AG09309 (cell line): Measurements from ENCODE around the gene STARD3NL.
"Not testable (repeated sequence)": the region's sequence is repeated elsewhere in the genome, so short reads cannot be mapped to it uniquely, and the experiment has no call there.

Experiments used
- DNase-seq: peaks from one replicate; pipeline ENCODE4 v3.0.0-alpha.2; 2010; ENCODE audit warnings: low read depth
- H3K4me3 ChIP-seq: 2 replicates; pipeline ENCODE4 v1.5.1; 2011; ENCODE audit warnings: mild to moderate bottlenecking, low read depth, low read length, moderate library complexity; ENCODE audit not compliant: control insufficient read depth
- CTCF ChIP-seq: IDR thresholded peaks from 2 replicates; pipeline ENCODE4 v1.5.1; 2011; ENCODE audit warnings: mild to moderate bottlenecking, low read depth, low read length, inconsistent platforms; ENCODE audit not compliant: insufficient read depth, control insufficient read depth; ENCODE audit errors: missing control alignments

The STARD3NL gene

GRCh38 chr7:38229386-38229785 is 51.3 kb downstream of the STARD3NL start:
- no peak for TF ChIP-seq CTCF
- no peak overlapping the region for H3K4me3 ChIP-seq
- peak; percentile 8 for DNase-seq

- TF ChIP-seq CTCF = no peak
- DNase-seq = no peak
These were observed 52.0 kb downstream of the STARD3NL start for GRCh38 chr7:38229884-38230642.

DNA sequence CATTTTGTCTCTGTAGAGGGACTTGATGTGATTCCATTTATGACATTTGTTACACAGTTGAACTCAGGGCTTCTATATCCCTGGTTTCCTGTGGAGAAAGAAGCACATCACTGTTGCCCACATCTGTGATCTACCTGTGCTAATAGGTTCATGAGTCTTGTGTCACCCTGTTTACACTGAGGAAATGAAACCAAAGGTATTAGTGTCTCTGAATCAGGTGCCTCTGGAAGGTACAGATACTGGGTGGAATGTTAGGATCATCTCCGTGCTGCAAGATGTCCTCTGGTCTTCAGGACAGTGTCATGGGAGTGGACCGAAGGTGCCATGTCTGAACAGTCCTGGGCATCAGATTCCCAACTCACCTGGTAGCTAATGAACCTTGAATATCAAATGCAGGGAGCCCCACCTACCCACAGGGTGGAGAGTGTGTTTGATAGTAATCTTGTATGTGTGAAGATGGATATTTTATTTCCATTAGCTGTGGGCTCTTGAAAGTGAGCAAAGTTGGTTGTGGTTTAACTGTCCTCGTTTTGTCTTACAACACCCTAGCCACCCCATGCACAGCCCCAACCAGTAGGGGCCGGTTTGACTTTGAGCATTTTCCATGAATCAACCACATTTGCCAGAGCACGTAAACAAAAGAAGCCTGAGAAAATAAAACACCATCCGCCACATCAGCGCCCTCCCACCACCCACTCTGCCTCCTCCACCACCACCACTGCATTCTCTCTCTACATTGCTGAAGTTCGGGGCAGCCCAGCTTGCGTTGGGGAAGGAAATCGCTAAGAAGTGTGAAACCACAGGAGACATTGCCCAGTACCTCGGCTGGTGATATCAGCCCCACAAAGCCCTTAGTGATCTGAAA is 54.7 kb downstream of the STARD3NL start:
- no peak overlapping the region for H3K4me3 ChIP-seq
- no peak for TF ChIP-seq CTCF
- no peak for DNase-seq

More at GRCh38 chr7:38229884-38230642, 52.0 kb downstream of the STARD3NL start:
- H3K4me3 ChIP-seq = no peak overlapping the region

GRCh38 chr7:38234759-38235158 is 56.7 kb downstream of the STARD3NL start:
- not testable (repeated sequence) for H3K4me3 ChIP-seq, DNase-seq

DNA sequence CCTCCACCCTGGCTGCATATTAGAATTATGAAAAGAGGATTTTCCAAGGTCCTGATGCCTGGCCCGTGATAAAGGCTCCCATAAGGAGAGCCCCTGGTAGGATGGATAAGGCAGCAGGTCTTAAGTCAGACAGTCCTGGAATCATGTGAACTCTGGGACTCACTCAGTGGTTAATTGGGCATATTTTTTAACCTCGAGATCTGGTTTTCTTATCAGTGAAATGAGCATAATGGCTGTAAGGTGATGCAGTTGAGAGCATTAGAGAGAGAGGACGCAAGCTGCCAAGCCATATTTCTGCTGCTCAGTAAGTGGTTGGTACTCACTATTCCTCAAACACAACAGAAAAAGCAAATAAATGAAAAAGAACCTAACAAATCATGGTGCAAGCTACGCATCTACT is 57.6 kb downstream of the STARD3NL start:
- no peak overlapping the region for H3K4me3 ChIP-seq
- no peak for DNase-seq
- no peak for TF ChIP-seq CTCF

- DNase-seq, H3K4me3 ChIP-seq: not testable (repeated sequence)
These were observed 61.1 kb downstream of the STARD3NL start for GRCh38 chr7:38239129-38239528.

DNA sequence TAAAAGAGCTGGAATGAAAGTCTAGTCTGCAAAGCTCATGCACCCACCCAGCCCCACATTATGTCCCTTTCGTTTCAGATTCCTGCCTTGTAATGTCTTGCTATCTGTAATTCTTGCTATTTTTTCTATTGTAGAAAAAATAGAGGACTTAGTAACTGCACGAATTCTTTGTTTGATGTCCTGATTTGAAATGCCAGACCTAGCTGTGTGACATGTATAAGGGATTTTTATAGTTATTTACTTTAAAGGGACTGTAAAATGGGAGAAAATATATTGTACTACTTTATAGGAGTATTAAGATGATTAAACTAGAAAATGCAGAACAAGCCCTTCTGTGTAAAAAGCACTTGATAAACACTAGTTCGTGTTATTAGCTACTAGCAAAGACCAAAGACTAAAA is 63.0 kb downstream of the STARD3NL start:
- no peak for TF ChIP-seq CTCF
- DNase-seq = no peak
- H3K4me3 ChIP-seq = no peak overlapping the region
